Gastrocnemius medialis (tissue), 4 donors: ENCODE data around the gene HEATR5A.

Experiments
- POLR2A ChIP-seq, 2 donors: fragments of 450-650 bp; IDR thresholded peaks; one replicate each; pipeline ENCODE4 v1.6.1; 2017; ENCODE audit warnings: antibody characterized with exemption in 2 of 2, mild to moderate bottlenecking in 2 of 2, moderate library complexity in 2 of 2
- TF ChIP-seq, protein P1 (sequence below), 5 experiments: fragments of 450-650 bp in 3 of 5; fragments of 200-600 bp in 2 of 5; sonication (generic) in 2 of 5; IDR thresholded peaks in 4 of 5; conservative IDR thresholded peaks in 1 of 5; 1 replicate in 4 of 5; 2 replicates in 1 of 5; pipeline ENCODE4 v1.5.1; 2016 to 2019; ENCODE audit warnings: antibody characterized with exemption in 5 of 5, mild to moderate bottlenecking in 3 of 5, moderate library complexity in 3 of 5

- TF ChIP-seq, protein P1, sequence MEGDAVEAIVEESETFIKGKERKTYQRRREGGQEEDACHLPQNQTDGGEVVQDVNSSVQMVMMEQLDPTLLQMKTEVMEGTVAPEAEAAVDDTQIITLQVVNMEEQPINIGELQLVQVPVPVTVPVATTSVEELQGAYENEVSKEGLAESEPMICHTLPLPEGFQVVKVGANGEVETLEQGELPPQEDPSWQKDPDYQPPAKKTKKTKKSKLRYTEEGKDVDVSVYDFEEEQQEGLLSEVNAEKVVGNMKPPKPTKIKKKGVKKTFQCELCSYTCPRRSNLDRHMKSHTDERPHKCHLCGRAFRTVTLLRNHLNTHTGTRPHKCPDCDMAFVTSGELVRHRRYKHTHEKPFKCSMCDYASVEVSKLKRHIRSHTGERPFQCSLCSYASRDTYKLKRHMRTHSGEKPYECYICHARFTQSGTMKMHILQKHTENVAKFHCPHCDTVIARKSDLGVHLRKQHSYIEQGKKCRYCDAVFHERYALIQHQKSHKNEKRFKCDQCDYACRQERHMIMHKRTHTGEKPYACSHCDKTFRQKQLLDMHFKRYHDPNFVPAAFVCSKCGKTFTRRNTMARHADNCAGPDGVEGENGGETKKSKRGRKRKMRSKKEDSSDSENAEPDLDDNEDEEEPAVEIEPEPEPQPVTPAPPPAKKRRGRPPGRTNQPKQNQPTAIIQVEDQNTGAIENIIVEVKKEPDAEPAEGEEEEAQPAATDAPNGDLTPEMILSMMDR (IDR thresholded peaks at IDR 0.05 in 4 of 5, conservative IDR thresholded peaks at IDR 0.05 in 1 of 5), result no peak
- TF ChIP-seq POLR2A (IDR thresholded peaks at IDR 0.05), result no peak
These were observed 137.2 kb downstream of the HEATR5A start for GRCh38 chr14:31283153-31283552.
